ENCODE measurements around the gene STAG1. TPM values are rescaled to one million over a fixed set of nuclear protein-coding genes. Genes with fewer than 3 reads are reported as not detected.

Gene STAG1
- total and polyA plus RNA-seq, 2 of the 13 experiments (the other 11 are each of a cell fraction or from before 2014, with no cell fraction given): 6.2 to 25.9 TPM

DNA sequence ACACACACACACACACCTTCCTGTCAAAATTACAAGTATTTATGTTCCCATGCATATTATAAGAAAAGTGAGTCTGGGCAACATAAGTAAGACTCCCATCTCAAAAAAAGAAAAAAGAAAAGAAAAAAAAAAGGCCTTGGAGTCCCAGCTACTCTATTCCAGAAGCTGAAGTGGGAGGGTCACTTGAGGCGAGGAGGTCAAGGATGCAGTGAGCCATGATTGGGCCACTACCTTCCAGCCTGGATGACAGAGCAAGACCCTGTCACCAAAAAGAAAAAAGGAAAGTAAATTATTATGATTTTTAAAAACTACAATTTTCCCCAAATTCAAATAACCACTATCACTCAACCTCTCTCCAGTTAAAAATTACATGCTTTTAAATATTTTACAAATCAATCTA is 113.1 kb downstream of the STAG1 start:
- 96% methylated on average over 1 of the region's 1 CpG for WGBS (ENCODE audit: low lambda C conversion rate)
- DNase-seq (ENCODE audit: low spot score) (no peak), FAIRE-seq (no peak), ATAC-seq (no peak)
- H3K79me2 ChIP-seq (ENCODE audit: insufficient read depth, low read length): peaks cover 38% of the 10 kb centered on the region
- no peak overlapping the region for H3K4me3 ChIP-seq (replicated peaks in 1 of 3; ENCODE audit: insufficient read depth in 1 of 3, low read depth in 2 of 3, low read length in 3 of 3)
- in situ Hi-C loops (cut with HindIII; ENCODE audit: extremely low pct_ligation_motif_present, low pct_unique_long_range_greater_than_20kb) (no loop called here), intact Hi-C loops (cut with micrococcal nuclease; ENCODE audit: unreplicated experiment) (no loop called here)
- no peaks in the 10 kb centered on the region for H3K9me3 ChIP-seq (ENCODE audit: low read length)
- no peak overlapping the region for H3K27ac ChIP-seq (ENCODE audit: extremely low read length, insufficient read depth, low read length)
- H3K4me1 ChIP-seq (ENCODE audit: insufficient read depth, low read length): no peaks in the 10 kb centered on the region
- no peak overlapping the region for H2AFZ ChIP-seq (ENCODE audit: low read length)
- H3K36me3 ChIP-seq (replicated peaks in 1 of 2; ENCODE audit: control insufficient read depth in 1 of 2, insufficient read depth in 2 of 2, low read length in 2 of 2): no peaks in the 10 kb centered on the region
- H4K20me1 ChIP-seq (ENCODE audit: insufficient read depth, low read length): no peaks in the 10 kb centered on the region; the same call in 1 of the 2 replicates
- no peak overlapping the region for H3K4me2 ChIP-seq (ENCODE audit: low read depth, low read length)
- TF ChIP-seq FOXA3 (CRISPR knock-in tag; IDR thresholded peaks at IDR 0.05) (no peak), NR1H2 (CRISPR knock-in tag; IDR thresholded peaks at IDR 0.05; ENCODE audit: borderline replicate concordance, low read depth) (no peak), MBNL3 (CRISPR knock-in tag; conservative IDR thresholded peaks at IDR 0.05) (no peak), RFX3 (CRISPR knock-in tag; IDR thresholded peaks at IDR 0.05) (no peak), ZNF749 (CRISPR knock-in tag; IDR thresholded peaks at IDR 0.05; ENCODE audit: borderline replicate concordance) (no peak), NR2F1 (CRISPR knock-in tag; IDR thresholded peaks at IDR 0.05) (no peak), AHR (CRISPR knock-in tag; IDR thresholded peaks at IDR 0.05) (no peak)
- TF ChIP-seq, protein P1, sequence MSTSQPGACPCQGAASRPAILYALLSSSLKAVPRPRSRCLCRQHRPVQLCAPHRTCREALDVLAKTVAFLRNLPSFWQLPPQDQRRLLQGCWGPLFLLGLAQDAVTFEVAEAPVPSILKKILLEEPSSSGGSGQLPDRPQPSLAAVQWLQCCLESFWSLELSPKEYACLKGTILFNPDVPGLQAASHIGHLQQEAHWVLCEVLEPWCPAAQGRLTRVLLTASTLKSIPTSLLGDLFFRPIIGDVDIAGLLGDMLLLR (CRISPR knock-in tag; IDR thresholded peaks at IDR 0.05): no peak
- no TSS peak for BruUV-seq (replicated peaks)
- ChIA-PET POLR2A (no interaction called here), CTCF (ENCODE audit: low intra/inter-chr PET ratio, low total read pairs) (no interaction called here)
- H3K27me3 ChIP-seq (ENCODE audit: control insufficient read depth in 1 of 2, insufficient read depth in 2 of 2, low read length in 2 of 2): no peaks in the 10 kb centered on the region
- no peak overlapping the region for H3K9ac ChIP-seq (ENCODE audit: insufficient read depth, low read depth, low read length)

DNA sequence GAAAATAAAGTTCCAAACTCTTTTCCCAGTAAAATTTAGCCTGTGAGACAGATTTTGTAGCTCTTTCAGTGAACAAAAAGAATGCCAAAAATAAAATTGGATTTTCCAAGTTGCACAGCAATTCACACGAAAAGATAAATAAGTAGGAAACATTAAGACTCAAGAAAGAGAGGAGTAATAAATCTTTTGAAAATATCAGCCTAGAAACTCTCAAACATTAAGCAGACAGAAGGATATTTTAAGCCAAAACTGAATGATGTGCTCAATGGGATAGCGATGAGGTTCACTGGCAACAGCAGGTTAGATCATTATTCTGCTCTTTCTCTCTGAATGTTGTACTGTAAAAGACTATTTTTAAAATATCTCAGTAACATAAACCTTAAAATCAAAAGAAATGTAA is 115.0 kb downstream of the STAG1 start:
- no peak overlapping the region for H3K9ac ChIP-seq (ENCODE audit: insufficient read depth, low read depth, low read length)
- DNase-seq (ENCODE audit: low spot score) (no peak), ATAC-seq (no peak), FAIRE-seq (no peak)
- H3K4me1 ChIP-seq (ENCODE audit: insufficient read depth, low read length): peaks cover 14% of the 10 kb centered on the region
- in situ Hi-C loops (cut with HindIII; ENCODE audit: extremely low pct_ligation_motif_present, low pct_unique_long_range_greater_than_20kb) (no loop called here), intact Hi-C loops (cut with micrococcal nuclease; ENCODE audit: unreplicated experiment) (no loop called here)
- no peak overlapping the region for H3K4me2 ChIP-seq (ENCODE audit: low read depth, low read length)
- no peak overlapping the region for H2AFZ ChIP-seq (ENCODE audit: low read length)
- H3K36me3 ChIP-seq (replicated peaks in 1 of 2; ENCODE audit: control insufficient read depth in 1 of 2, insufficient read depth in 2 of 2, low read length in 2 of 2): no peaks in the 10 kb centered on the region
- 95% methylated on average over 2 of the region's 2 CpGs for WGBS (ENCODE audit: low lambda C conversion rate)
- POLR2A ChIA-PET: no interaction called here
- no peaks in the 10 kb centered on the region; the same call in 1 of the 2 replicates for H4K20me1 ChIP-seq (ENCODE audit: insufficient read depth, low read length)
- no TSS peak for BruUV-seq (replicated peaks)
- CTCF ChIA-PET (ENCODE audit: low intra/inter-chr PET ratio, low total read pairs): no interaction called here
- peaks cover 42% of the 10 kb centered on the region for H3K79me2 ChIP-seq (ENCODE audit: insufficient read depth, low read length)
- H3K4me3 ChIP-seq (replicated peaks in 1 of 3; ENCODE audit: insufficient read depth in 1 of 3, low read depth in 2 of 3, low read length in 3 of 3): no peak overlapping the region
- H3K9me3 ChIP-seq (ENCODE audit: low read length): no peaks in the 10 kb centered on the region
- no peak overlapping the region for H3K27ac ChIP-seq (ENCODE audit: extremely low read length, insufficient read depth, low read length)
- no peaks in the 10 kb centered on the region for H3K27me3 ChIP-seq (ENCODE audit: control insufficient read depth in 1 of 2, insufficient read depth in 2 of 2, low read length in 2 of 2)
- TF ChIP-seq CHD4 (IDR thresholded peaks at IDR 0.05; ENCODE audit: borderline replicate concordance, low read length) (no peak), EZH2 (conservative IDR thresholded peaks at IDR 0.05; ENCODE audit: low read depth, low read length) (no peak), HNF4G (IDR thresholded peaks at IDR 0.05; ENCODE audit: borderline replicate concordance, low read depth, low read length) (no peak), HNF4G (CRISPR knock-in tag; IDR thresholded peaks at IDR 0.05; ENCODE audit: borderline replicate concordance, low read depth) (no peak), ZNF10 (CRISPR knock-in tag; IDR thresholded peaks at IDR 0.05; ENCODE audit: borderline replicate concordance, low read depth) (no peak), SALL2 (CRISPR knock-in tag; IDR thresholded peaks at IDR 0.05) (no peak), AFF4 (CRISPR knock-in tag; IDR thresholded peaks at IDR 0.05) (no peak)

Data from HepG2 (cell line).